Stimulated activated CD4-positive, alpha-beta T cell treated with anti-CD3 and anti-CD28 coated beads, Interleukin-1b, Interleukin-23, amount 100 ng/mL, for 48 hours (primary cell): ENCODE results near the gene USP3.
"Not testable (repeated sequence)": the region's sequence is repeated elsewhere in the genome, so short reads cannot be mapped to it uniquely, and the experiment has no call there.

Source experiments
- DNase-seq: peaks from one replicate; pipeline ENCODE4 v3.0.0-alpha.2; 2020

USP3 gene

GRCh38 chr15:63513728-63514127, 9.3 kb downstream of the USP3 start:
- no peak for DNase-seq

- no peak for DNase-seq
Measured at GRCh38 chr15:63514531-63514943, 10.1 kb downstream of the USP3 start.

- DNase-seq, result no peak
Measured at GRCh38 chr15:63517202-63517601, 12.8 kb downstream of the USP3 start.

- no peak for DNase-seq
Measured at GRCh38 chr15:63517628-63518027, 13.2 kb downstream of the USP3 start.

- no peak for DNase-seq
Measured at GRCh38 chr15:63519041-63519440, 14.6 kb downstream of the USP3 start.

GRCh38 chr15:63519548-63520178, 15.3 kb downstream of the USP3 start:
- no peak for DNase-seq

- DNase-seq, result not testable (repeated sequence)
Measured at GRCh38 chr15:63520462-63520861, 16.1 kb downstream of the USP3 start.

- no peak for DNase-seq
Measured at GRCh38 chr15:63522225-63522578, 17.8 kb downstream of the USP3 start.

- no peak for DNase-seq
Measured at GRCh38 chr15:63523306-63523990, 19.1 kb downstream of the USP3 start.

- DNase-seq, result no peak
Measured at GRCh38 chr15:63524316-63525015, 20.1 kb downstream of the USP3 start.

GRCh38 chr15:63526401-63526800, 22.0 kb downstream of the USP3 start:
- DNase-seq, result no peak

GRCh38 chr15:63528138-63528659, 23.8 kb downstream of the USP3 start:
- no peak for DNase-seq

- DNase-seq, result peak; percentile 24
Measured at GRCh38 chr15:63530235-63530634, 25.8 kb downstream of the USP3 start.

- no peak for DNase-seq
Measured at GRCh38 chr15:63530752-63531299, 26.4 kb downstream of the USP3 start.

- no peak for DNase-seq
Measured at GRCh38 chr15:63531586-63531985, 27.2 kb downstream of the USP3 start.

GRCh38 chr15:63532307-63532744, 27.9 kb downstream of the USP3 start:
- DNase-seq, result no peak

- DNase-seq, result not testable (repeated sequence)
Measured at GRCh38 chr15:63534888-63535287, 30.5 kb downstream of the USP3 start.

- DNase-seq, result no peak
Measured at GRCh38 chr15:63535689-63536088, 31.3 kb downstream of the USP3 start.

- DNase-seq, result no peak
Measured at GRCh38 chr15:63538876-63539275, 34.5 kb downstream of the USP3 start.

- no peak for DNase-seq
Measured at GRCh38 chr15:63539521-63539920, 35.1 kb downstream of the USP3 start.

GRCh38 chr15:63539998-63540397, 35.6 kb downstream of the USP3 start:
- DNase-seq, result no peak

GRCh38 chr15:63540449-63540848, 36.1 kb downstream of the USP3 start:
- no peak for DNase-seq

- DNase-seq, result no peak
Measured at GRCh38 chr15:63544258-63545026, 40.0 kb downstream of the USP3 start.
